ENCODE data around the gene EIF3L.

EIF3L gene

DNA sequence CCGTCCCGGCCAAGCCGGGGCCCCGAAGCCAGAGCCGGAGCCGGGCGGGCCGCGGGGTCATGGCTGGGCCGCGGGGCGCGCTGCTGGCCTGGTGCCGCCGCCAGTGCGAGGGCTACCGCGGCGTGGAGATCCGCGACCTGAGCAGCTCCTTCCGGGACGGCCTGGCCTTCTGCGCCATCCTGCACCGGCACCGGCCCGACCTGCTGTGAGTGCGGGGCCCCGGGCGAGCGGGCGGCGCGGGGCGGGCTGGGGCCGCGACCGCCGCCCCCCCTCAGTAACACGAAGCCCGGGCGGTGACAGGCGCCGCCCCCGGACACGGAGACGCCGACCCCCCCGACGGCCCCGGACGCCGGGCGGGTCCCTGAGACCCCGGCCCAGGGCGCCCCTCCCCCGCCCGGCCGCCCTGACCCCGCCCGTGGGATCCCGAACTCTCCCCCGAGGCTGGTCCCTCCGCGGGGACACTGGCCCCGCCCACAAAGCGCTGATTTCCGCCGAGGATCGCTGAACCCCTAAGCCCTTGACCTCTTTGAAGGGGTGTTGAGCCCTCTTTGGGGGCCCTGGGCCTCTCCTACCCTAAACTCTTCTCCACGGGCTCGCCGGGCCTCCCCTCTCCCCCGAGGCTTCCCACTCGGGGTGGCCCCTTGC, 57.3 kb downstream of the EIF3L start:
- DNase-seq = peak; percentile 60

DNA sequence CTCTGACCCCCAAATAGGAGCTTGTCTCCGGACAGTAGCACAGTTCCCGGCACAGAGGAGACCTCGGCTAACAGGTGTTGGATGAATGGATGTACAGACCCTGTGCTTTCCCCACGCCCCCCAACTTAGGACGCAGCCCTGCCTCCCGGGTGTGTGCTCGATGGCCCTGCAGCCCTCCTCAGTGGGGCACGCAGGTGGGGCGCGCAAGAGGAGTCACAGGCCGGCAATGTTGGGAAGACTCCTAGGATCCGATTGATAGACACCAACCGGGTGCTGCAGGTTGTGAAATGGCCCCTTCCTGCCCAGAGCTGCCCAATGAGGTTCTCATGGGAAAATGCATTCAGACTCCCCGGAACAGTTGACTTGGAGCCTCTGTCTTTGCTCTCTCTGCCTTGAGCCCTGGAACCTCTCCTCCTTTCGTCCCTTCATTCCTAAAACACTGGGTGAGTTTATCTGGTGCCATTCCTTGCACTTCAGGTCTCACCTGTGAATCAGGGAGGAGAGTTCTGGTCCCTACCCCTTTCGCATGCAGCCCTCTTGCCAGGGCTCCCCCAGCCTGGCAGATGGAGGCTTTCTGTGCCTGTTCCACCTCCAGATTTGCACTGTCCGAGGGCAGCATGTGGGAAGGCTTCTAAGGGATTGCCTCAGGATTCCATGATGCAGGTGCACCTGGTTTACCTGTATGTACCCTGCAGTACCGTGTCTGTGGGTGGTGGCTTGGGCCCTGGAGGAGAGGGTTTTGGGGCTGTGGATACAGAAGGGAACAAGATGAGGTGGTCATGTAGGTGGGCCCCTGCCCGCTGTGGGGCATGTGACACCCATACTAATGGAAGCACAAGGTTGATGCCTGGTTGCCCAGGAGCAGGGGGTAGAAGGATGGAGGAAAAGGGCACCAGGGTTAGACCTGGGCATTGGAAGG, 58.1 kb downstream of the EIF3L start:
- DNase-seq = no peak

DNA sequence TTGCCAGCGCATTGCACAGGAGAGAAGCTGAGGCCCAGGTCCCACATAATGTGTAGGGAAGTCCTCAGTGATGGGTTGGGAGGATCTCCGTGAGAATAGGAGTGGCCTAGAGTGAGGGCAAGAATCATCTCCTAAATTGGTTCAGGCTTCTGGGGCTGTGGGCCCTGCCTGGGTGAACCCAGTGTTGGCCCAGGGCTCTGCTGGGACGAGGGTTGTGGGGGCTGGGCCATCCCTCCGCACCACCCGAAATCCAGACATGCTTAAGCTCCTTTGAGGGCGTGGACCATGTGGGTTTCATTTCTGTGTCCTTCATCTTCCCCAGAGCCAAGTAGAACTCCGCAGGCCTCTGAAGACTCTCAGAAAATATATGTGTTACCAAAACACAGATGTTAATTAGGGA, 60.5 kb downstream of the EIF3L start:
- no peak for DNase-seq

DNA sequence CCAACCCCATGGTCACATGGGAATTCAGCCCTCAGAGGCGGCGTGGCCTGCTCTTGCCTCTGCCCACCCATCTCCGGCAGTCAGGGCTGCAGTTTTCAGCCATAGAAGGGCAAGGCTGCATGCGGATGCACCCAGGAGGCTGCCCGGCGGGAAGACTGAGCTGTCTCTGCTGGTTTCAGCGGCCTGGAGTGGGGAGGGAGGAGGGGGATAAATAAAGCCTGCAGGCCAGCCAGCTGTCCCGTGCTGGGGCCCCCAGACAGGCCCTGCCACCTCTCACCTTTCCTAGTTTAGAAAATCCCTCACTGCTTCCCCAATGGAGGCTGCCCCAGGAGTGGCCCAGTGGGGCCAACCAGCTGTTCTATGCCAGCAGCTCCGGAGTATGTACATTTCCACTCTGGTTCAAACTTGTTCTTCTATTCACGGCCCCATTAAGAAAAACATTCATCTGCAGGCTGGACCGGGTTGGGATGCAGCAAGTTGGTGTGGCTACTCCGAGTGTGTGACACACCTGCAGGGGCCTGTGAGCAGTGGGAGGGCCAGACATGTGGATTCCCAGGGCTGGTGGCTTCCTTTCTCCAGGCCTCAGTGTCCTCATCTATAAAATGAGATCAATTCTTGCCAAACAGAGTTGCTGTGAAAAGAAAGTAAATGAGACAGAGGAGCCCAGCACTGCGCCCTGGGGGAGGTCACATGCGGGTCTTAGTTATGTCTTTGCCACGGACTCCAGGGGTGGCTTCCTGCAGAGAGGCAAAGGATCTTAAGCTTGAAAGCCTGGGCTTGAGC, 61.9 kb downstream of the EIF3L start:
- DNase-seq = no peak

DNA sequence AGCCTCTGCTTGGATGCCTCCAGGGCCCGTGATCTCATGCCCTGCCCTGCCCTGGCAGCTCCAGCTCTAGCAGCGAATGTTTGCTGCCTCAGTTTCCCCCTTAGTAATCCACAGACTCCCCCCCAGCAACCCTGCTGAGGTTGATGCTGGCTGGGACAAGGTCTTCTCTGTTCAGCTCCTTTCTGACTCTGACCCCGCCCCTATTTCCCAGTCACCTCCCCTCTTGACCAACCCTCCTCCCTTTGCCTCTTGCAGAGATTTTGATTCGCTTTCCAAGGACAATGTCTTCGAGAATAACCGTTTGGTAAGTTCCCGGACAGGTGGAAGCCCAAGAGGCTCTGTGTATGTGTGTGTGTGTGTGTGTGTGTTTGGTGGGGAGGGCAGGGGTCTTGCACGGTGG, 62.5 kb downstream of the EIF3L start:
- DNase-seq = no peak

DNA sequence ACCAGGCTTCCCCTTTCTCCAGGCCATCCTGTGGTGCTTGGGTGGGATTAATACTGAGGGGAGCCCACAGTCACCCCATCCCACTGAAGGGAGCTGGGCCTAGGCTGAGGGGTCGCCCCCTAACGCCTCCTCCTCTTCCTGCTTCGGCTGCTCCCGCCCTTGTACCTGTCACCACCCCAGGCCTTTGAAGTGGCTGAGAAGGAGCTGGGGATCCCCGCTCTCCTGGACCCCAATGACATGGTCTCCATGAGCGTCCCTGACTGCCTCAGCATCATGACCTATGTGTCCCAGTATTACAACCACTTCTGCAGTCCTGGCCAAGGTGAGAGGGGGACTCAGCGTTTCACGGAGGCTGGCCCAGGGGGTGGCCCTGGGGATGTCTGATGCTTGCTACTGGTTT, 63.0 kb downstream of the EIF3L start:
- DNase-seq = no peak

DNA sequence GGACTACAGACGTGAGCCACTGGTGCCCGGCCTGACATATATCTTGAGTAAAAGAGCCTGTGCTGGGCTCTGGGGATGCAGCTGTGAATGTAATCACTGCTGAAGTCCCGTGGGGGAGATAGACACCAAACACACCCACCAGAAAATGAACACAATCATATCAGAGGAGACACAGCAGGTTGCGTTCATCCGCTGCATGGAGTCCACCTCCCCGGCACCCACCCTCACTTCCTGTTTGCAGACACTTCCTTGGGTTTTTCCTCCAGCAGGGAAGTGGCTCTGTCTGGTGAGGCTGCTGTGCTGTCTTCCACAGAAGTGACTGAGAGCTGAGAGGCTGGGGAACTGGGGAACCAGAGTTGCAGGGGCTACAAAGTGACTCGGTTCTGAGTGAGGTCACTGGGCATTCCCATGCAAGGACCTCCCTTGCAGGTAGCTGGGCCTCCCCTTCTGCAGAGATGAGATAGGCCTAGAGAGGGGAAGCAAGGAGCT, 64.1 kb downstream of the EIF3L start:
- DNase-seq = no peak

DNA sequence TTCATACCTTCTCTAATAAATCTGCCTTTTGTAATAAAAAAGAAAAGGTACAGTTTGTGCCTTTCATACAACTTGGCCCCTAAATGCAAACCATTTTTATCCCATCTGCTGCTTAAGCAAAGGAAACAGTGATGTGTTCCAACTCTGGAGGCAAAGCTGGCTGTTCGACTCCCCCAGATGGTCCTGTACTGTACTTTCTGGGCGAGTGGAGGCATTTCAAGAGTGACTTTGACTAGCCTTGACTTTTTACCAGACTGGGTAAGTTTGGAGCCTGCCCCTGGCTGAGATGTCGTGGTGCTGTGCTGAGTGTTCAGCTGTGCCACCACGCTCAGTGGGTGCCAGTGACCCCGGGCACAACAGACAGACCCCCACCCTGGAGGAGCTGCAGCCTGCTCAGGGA, 67.1 kb downstream of the EIF3L start:
- DNase-seq = no peak

DNA sequence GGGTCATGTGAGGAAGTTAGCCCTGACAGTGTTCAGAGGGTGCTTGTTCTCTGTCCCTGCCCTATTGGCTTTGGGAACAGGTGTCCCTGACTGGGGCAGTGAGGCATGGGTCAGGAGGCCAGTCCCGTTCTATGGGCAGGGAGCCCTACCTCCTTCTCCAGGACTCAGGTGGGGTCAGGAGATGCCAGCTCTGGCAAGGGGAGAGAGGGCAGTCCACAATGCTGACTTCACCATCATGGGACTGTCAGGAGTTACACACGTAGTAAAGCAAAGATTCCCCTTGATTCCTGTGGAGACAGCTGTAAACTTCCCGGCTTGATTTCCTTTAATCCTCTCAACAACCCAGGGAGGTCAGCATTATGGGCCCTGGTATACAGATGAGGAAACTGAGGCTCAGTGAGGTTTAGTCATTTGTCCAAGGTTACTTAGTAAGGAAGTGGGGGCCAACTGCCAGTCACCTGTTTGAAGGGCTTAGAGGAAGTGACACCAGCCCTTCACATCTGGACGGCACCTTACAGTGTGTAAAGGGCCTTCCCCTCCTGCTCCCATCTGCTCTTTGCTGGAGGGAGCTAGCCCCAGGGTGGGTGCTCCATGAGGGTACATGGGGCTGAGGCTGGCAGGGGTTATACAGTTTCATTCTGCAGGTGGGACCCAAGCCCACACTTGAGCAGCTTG, 68.8 kb downstream of the EIF3L start:
- no peak for DNase-seq

DNA sequence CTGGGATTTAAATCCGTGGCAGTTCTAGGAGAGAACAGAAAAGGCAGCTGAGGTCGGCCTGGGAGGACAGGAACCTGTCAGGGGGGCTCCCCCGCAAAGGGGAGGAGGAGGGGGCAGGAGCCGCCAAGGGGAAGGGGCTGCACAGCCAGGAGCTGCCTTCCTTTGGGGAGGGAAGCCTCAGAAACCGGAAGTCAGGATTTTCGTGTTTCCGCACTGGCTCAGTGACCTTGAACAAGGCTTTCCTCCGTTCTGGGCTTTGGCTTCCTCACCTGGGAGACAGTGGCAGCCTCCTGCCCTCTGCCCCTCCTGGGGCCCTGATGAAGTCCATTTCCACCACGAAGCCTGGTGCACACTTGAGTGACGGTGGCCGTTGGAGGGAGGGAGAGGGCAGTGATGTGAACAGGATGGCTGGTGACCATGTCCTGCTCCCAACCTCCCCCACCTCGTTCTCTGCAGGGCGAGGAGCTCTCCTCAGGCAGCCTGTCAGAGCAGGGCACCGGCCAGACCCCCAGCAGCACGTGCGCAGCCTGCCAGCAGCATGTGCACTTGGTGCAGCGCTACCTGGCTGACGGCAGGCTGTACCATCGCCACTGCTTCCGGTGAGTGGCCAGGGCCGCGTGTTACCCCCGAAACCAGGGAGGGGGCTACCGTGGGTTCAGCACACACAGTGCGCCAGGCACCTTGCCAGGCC, 69.5 kb downstream of the EIF3L start:
- DNase-seq = no peak

DNA sequence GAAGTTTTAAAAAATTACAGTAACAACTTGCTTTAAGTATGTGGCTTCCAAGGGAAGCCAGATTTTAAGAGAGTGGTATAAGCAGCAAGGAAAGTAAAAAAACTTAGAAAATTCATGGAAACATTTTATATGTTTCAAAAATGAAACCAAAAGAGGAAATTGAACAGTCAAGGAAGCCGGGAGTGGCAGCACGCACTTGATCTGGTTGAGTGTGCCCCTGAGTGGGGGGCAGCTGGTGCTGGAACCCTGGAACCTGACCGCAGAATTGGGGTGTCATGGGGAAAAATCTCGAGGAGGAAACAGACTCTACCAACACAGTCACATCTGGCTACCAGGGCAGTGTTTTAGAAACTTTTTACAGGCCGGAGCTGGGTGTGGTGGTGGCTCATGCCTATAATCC, 70.9 kb downstream of the EIF3L start:
- DNase-seq = no peak

DNA sequence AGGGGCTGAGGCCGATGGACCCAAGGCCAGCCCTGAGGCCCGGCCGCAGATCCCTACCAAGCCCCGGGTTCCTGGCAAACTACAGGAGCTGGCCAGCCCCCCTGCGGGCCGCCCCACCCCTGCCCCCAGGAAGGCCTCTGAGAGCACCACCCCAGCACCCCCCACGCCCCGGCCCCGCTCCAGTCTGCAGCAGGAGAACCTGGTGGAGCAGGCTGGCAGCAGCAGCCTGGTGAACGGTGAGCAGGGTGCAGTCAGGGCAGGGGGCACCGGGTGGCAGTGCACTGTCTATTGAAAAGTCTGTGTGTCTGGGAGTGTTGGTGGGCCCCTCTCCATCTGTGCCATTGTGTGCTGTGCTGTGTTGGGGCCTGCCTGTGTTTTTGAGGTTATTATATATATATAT, 73.0 kb downstream of the EIF3L start:
- DNase-seq = no peak

DNA sequence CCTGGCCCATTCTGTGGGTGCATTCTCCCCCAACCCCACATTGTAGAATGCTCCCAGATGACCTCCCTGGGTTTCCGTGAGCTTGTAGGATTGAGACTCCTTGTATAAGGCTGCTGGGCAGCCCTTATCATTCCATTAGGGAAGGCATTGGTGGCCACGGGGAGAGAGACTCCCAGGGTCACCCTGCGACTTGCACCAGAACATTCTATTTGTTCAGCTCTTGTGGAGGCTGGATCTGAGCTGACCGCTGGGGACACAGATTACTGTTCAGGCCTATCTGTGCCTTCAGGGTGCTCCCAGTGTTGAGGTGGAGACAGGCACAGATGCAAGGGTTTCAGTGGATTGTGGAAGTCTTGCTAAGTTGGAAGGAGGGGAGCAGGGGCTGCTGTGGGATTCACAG, 74.7 kb downstream of the EIF3L start:
- no peak for DNase-seq

DNA sequence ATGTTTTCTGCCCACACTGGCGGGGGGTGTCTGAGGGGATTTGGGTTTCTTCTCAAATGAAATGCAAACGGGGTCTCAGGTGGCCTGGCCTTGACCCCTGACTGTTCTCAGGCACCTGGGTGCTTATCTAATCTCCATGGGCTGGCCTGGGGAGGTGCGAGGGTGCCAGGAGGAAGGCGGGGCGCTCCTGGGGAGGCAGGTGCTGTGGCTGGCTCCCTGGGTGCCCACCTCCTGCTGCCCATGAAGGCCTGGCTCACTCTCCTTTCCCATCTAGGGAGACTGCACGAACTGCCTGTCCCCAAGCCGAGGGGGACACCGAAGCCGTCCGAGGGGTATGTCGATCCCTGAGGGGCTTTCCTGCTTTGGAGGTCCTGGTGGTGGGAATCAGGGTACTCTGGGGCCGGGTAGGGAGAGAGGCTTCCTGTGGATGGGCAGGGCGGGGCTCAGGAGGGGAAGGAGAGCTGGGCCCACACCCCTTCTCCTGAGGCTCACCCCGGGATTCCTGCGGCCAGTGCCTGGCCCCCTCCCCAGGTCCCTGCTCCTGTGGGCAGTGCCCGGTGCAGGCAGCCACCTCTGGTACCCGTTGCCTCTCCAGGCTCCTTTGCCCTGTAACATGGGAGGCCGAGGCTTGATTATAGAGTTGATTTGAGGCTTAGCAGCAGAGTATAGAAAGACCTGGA, 75.3 kb downstream of the EIF3L start:
- no peak for DNase-seq

DNA sequence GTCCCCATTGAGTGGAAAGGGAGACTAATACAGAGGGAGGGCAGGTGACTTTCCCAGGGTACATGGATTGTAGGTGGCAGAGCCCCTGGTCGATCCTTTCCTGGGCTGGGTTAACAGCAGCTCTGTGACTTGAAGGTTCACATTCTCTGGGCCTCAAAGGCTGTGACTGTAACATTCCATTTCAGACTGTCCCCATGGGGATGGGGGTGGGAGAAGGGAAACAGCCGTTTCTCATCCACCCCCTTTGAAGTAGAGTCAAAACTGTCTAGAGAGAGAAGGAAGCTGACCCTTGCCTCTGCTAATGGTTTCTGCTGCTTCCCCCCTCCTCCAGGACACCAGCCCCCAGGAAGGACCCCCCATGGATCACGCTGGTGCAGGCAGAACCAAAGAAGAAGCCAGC, 76.1 kb downstream of the EIF3L start:
- DNase-seq = no peak

DNA sequence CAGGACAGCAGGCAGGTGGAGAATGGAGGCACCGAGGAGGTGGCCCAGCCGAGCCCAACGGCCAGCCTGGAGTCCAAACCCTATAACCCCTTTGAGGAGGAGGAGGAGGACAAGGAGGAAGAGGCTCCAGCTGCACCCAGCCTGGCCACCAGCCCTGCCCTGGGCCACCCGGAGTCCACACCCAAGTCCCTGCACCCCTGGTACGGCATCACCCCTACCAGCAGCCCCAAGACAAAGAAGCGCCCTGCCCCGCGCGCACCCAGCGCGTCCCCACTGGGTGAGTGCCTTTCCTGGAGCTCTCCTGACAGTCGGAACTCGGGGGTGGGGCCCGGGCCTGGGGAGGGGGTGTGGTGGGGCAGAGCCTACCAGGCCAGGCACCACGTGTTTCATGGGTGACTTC, 76.5 kb downstream of the EIF3L start:
- DNase-seq = no peak

DNA sequence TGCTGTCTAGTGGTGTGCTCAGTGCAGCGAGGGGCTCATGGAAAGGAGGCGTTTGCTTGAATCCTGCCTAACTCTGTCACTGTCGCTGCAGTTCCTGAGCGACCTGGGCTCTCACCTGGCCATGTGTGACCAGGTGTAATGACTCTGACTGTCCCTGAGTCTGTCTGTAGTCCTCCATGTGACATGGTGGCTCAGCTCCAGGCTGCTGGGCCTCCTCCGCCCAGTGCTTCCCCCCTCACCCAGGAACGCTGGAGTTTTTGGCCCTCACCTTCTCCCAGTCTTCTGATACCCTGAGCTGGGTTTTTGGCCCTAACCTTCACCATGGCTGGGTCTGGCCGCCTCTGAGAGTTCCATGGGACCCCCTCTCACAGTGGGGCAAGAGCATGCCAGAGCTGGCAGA, 77.1 kb downstream of the EIF3L start:
- no peak for DNase-seq

DNA sequence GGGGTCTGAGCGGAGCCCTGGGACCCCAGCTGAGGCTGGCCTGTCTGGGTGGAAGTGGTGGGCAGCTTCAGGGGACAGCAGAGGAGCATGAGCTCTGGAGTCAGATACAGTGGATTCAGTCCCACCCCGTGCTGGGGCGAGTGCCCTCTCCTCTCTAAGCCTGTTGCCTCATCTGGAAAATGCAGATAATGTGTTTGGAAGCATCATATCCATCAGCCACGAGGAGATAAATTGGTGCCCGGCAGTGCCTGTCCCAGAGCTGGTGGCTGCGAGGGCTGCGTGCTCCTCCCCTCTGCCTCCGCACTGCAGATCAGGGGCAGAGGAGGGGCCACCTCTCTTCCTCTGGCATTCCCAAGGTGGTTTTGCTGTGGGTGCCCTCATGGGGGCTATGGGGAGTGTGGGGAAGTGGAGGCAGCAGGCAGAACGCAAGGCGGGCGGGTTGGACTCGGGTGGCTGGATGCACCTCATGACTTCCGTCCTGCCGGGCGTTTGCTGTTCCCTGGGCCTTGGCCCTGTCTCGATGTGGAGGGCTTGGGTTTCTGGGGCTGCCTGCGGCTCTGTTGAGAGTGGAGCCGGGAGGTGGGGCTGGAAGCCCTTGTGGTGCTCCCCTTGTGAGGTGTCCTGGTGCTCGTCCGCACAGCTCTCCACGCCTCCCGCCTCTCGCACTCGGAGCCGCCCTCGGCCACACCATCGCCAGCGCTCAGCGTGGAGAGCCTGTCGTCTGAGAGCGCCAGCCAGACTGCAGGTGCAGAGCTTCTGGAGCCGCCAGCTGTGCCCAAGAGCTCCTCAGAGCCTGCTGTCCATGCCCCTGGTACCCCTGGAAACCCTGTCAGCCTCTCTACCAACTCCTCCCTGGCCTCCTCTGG, 77.8 kb downstream of the EIF3L start:
- DNase-seq = no peak

DNA sequence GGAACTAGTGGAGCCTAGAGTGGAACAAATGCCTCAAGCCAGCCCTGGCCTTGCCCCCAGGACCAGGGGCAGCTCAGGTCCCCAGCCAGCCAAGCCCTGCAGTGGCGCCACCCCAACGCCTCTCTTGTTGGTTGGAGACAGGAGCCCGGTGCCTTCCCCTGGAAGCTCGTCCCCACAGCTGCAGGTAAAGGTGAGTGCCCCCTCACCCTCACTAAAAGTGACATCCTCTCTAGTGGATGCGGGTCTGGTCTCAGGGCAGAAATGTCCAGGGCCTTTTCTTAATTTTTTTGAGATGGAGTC, 78.4 kb downstream of the EIF3L start:
- no peak for DNase-seq

DNA sequence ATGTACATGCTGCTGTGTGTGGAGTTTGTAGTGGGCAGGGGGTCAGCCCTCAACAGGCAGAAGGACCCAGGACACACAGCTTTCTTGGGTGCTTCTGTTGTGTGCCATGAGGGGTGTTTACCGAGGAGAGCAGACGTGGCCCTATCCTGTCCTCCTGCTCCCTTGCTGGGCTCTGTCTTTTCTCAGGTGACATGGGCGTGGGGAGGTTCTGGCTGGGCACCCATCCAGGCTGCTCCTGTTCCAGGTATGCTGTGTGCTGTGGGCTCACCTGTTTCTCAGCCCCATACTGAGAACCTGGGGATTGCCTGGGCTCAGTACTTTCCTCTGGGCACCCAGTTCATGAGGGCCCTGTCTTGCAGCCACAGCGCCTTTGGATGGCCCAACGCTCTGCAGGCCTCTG, 80.2 kb downstream of the EIF3L start:
- no peak for DNase-seq

All from stimulated activated CD4-positive, alpha-beta T cell treated with anti-CD3 and anti-CD28 coated beads, Interleukin-15, amount 100 ng/mL, for 24 hours (primary cell).